GM19455 (cell line): ENCODE measurements around the gene CLN5.
"Not testable (repeated sequence)": the region's sequence is repeated elsewhere in the genome, so short reads cannot be mapped to it uniquely, and the experiment has no call there.

Experiments used
- ATAC-seq: cut with Tn5 transposase; IDR thresholded peaks from one replicate; pipeline ENCODE4 v1.9.1; 2021; ENCODE audit not compliant: unreplicated experiment

Gene CLN5

GRCh38 chr13:76991796-76992547, at the start of gene CLN5:
Gene CLN5 (plus strand): TSS chr13:76992081. CDS start chr13:76992099, 18 bp downstream.
- ATAC-seq = peak; percentile 96

DNA sequence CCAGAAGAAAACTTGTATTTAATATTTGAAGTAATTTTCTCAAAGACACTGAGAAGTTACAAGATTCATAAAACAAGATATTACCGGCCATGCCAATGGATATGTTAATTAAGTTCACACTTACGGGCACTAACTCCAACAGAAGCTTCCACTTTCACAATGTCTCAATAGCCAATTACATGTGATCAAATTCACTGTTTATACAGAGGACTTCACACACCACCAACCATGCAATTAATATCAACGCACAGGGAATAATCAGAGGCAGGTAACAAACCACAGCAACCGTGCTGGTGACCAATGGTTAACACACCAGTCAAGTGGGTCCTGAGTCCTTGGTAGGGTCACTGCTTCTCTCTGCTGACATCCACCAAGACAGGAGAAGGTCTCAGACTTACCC, 49.5 kb upstream of the CLN5 start:
- no peak for ATAC-seq

- ATAC-seq = no peak
These were observed 48.2 kb upstream of the CLN5 start for GRCh38 chr13:76943646-76944045.

- ATAC-seq = no peak
These were observed 47.4 kb upstream of the CLN5 start for GRCh38 chr13:76944456-76944855.

DNA sequence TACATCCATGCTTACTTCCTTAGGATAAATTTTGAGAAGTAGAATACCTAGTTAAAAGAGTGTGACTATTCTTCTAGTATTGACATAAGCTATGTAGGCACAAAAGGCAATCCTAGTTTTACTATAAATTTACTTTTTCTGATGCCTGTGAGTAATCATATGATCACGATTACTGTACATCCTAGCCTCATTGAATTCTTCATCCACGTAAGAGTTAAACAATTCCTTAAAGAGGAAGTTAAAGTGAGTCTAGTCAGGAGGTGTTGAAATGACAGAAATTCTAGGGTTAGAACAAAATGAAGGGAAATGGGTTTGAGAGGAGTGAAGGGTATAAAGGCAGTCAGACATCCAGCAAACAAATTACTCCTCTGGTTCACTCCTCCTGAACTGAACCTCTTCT, 43.7 kb upstream of the CLN5 start, which contains the start of gene ACOD1:
TSS of gene ACOD1 (plus strand) at position 363 of the 400 bp plus-strand sequence. CDS start 48 bp downstream, outside the sequence.
- ATAC-seq = no peak

DNA sequence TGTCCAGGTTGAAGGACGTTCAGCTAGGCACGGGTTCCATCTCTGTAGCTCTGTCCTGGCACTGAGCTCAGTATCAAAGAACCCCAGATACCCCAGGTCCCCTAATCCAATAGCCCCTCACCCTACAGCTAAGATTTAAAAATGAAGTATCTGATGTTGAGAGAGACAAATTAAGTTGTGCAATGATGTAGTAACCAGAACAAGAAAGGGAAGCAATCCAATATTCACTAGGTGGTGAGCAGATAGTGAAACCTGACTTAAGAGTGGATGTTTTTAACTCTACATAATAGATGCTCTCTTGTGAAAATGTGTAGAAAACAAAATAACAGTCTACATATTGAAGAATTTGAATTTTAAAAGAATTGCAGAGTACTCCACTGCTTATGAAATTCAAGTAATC, 41.8 kb upstream of the CLN5 start:
- ATAC-seq = no peak

GRCh38 chr13:76953968-76954367, 37.9 kb upstream of the CLN5 start:
- ATAC-seq = no peak

GRCh38 chr13:76954538-76954937, 37.3 kb upstream of the CLN5 start:
- ATAC-seq = no peak

- no peak for ATAC-seq
These were observed 36.7 kb upstream of the CLN5 start for GRCh38 chr13:76955193-76955592.

DNA sequence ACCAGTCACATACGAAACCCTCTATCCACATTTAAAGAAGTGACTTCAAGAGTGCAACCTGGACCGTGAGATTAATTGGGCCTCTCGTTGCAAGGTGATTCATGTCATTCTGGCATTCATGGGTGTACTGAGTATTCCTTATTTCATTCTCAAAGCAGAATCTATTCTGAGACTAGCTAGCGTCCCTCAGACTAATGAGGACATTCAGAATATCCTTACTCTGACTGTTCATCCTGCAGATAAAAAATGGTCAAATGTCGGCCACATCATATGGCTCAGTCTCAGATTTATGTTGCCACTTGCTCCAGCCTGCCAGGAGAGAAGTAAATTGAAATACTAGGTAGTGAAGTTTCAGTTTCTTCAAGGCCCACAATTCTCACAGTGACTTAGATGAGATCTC, 36.2 kb upstream of the CLN5 start:
- ATAC-seq = no peak

- ATAC-seq = no peak
These were observed 32.9 kb upstream of the CLN5 start for GRCh38 chr13:76958841-76959432.

DNA sequence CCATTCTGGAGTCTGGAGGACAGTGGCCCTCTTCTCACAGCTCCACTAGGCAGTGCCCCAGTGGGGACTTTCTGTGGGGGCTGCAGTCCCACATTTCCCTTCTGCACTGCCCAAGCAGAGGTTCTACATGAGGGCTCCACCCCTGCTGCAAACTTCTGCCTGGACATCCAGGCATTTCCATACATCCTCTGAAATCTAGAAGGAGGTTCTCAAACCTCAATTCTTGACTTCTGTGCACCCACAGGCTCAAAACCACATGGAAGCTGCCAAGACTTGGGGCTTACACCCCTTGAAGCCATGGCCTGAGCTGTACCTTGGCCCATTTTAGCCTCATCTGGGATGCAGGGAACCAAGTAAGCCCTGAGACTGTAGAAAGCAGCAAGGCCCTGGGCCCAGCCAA, 32.1 kb upstream of the CLN5 start:
- ATAC-seq = not testable (repeated sequence)

- no peak for ATAC-seq
These were observed 26.0 kb upstream of the CLN5 start for GRCh38 chr13:76965759-76966421.

GRCh38 chr13:76967031-76967430, 24.9 kb upstream of the CLN5 start:
- ATAC-seq = no peak

- no peak for ATAC-seq
These were observed 23.8 kb upstream of the CLN5 start for GRCh38 chr13:76968041-76968440.

DNA sequence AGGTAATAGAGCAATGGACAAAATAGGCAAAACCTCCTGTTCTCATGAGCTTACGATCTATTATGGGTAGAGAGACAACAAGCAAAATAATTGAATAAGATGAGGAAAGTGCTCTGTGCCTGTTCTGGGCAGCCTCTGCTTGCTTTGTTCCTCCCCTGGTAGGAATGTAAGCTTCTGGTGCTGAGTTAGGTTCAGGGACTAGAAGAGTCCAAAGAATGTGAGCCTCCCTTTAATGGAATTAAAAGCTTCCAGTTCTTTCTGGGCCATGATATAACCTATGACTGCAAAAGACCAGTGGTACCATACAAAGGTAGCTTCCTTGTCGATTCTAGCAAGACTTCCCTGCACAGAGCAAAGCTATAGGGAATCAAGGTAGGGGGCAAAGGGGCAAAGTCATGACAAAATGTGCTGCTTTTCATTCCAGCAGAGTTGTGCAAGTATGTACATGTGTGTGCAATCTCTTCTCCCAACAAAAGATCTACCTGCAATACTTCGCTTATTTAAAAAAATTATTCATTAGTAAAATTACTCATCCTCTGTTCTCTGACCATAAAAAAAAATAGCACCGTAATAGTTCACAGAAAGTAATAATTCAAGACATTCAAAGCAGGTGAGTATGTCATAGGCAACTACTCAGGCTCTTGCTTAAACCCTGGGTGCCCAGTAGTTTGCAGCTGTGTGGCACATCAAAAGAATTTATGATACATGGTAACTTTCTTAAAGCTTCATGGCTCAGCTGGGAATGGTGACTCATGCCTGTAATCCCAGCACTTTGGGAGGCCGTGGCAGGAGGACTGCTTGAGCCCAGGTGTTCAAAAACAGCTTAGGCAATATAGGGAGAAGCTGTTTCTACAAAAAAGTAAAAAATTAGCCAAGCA, 22.2 kb upstream of the CLN5 start:
- ATAC-seq = no peak

- ATAC-seq = no peak
These were observed 20.7 kb upstream of the CLN5 start for GRCh38 chr13:76971215-76971614.

GRCh38 chr13:76971851-76972829, 19.7 kb upstream of the CLN5 start:
- ATAC-seq = no peak

- no peak for ATAC-seq
These were observed 17.8 kb upstream of the CLN5 start for GRCh38 chr13:76973920-76974617.
